Eye (tissue), 1 donor: ENCODE results near the gene IPO7.

ENCODE experiments used
- DNase-seq: peaks from one replicate; pipeline ENCODE4 v3.0.0-alpha.2; 2015

Gene IPO7

DNA sequence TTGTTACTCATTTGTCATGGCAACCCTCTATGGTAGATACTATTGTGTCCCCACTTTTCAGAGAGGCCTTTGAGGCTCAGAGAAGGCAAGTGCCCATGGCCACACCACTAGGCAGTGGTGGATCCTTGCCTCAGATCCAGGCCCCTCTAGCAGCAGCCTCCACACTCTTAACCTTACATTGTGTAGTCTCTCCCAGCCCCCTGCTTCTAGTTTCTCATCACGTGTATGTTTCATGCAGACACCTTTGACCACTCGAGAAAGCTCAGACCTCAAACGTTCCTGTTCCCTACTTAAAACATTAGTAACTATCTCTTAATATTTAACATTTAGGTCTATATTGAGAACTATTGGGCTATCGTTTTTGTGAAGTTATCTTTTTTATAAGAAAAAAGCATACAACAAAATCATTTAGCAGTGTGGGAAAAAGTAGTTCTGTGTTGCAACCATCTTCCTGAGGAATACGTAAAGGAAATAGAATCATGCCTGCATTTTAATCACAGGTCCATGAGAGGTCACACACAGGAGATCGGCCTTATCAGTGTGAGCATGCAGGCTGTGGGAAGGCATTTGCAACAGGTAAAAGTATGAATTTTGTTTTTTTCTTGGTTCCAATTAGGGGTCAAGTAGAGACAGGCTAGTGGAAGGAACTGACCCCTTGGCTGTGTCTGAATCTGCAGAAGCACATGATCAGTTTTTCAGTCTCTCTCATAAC lies 111.5 kb downstream of the IPO7 start:
- DNase-seq, result no peak
